D721Med (cell line): ENCODE measurements around the gene AGAP1.

ENCODE experiments used
- DNase-seq: peaks from one replicate; pipeline ENCODE4 v3.0.0; 2011; ENCODE audit warnings: low spot score; ENCODE audit not compliant: insufficient read length
- FAIRE-seq: peaks from 2 replicates; lab custom pipeline; 2011; peaks lifted over from hg19 to GRCh38; lab: Jason Lieb, UNC
- TF ChIP-seq, protein P1 (sequence below): IDR thresholded peaks from 2 replicates; pipeline ENCODE4 v1.5.1; 2012; ENCODE audit warnings: mild to moderate bottlenecking, control low read depth; ENCODE audit not compliant: insufficient read depth; ENCODE audit errors: missing control alignments

The AGAP1 gene

DNA sequence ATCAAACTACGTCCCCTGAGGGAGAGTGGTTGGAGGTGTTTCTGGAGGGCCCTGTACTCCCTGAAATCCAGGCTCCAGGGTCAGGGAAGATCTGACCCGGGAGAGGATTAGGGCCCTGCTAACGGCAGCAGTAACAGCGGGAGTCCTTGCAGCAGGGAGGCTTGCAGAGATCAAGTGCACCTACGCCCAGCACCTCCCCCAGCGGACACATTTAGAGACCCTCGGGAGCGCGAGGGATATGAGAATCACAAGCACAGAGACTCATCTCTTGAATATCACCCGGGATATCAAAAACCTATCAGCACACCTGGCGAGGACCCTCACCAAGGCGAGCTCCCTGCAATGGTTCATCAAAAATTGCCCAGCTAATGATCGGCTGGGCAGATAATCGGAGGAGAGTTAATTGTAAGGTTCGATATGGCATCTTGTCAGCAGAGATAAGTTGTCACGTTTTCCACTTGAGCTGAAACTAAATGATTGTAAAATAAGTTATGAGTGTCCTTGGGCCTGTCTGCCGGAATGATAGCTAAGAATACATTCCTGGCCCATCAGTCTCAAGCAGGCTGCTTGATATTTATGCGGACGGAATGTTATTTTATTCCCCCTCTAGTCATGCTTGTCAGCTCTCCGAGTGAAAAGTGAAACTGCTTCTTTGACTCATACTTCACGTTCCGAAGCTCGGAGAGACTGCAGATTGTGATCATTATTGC lies 464.5 kb downstream of the AGAP1 start:
- DNase-seq (no peak), FAIRE-seq (no peak)
- TF ChIP-seq, protein P1, sequence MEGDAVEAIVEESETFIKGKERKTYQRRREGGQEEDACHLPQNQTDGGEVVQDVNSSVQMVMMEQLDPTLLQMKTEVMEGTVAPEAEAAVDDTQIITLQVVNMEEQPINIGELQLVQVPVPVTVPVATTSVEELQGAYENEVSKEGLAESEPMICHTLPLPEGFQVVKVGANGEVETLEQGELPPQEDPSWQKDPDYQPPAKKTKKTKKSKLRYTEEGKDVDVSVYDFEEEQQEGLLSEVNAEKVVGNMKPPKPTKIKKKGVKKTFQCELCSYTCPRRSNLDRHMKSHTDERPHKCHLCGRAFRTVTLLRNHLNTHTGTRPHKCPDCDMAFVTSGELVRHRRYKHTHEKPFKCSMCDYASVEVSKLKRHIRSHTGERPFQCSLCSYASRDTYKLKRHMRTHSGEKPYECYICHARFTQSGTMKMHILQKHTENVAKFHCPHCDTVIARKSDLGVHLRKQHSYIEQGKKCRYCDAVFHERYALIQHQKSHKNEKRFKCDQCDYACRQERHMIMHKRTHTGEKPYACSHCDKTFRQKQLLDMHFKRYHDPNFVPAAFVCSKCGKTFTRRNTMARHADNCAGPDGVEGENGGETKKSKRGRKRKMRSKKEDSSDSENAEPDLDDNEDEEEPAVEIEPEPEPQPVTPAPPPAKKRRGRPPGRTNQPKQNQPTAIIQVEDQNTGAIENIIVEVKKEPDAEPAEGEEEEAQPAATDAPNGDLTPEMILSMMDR, result no peak

DNA sequence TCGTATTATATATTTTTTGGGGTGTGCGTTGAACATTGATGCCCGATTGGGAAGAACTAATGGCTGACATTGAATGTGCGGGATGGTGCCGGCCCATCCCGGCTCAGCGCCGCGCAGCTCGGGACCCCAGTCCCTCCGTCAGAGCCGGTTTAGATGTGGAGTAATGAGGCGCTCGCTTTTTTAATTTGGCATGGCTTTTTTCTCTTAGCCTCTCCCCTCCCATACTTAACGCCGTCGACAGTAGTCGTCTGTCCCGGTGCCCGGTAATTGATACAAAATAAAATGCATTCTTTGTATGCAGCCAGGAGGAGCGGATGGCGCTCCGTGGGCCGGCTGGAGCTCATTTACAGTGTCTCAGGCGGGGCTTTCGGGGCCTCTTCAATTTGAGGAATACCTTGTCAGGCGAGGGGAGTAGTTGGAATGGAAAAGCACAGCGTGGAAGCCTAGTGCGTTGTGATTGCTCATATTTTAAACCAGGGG lies 465.1 kb downstream of the AGAP1 start:
- TF ChIP-seq, protein P1, result no peak
- DNase-seq, result no peak
- FAIRE-seq, result no peak

DNA sequence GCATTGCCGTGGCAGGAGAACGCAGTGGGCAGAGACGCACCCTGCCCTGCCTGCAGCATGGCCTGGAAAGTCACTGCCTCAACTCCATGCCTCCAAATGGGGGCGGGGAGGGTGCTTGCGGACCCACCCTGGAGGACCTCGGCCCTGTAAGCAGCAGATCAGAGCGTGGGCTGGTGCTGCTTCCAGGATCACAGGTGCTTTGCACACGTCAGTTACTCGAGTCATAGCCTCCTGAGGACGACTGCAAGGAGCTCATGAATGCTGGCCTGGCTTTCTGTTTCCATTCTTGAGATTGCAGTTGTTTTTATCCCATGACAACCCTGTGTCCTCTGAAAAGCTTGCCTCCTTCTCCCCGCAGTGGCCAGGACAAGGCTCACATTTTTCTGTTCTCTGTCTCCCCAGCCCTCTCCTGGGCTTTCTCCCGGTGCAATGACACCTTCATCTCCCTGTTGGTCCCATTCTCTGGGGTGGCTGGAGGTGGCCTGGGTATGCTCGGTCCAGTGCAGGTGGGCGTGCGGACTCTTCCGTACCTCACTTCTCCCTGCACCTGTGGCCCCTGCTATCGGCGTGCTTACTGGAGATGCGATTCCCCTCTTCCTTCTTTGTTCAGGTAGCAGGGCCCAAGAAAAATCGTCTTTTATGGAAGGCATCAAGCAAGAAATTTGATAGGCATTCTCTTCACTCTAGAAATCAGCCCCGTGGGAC lies 466.3 kb downstream of the AGAP1 start:
- no peak for DNase-seq
- TF ChIP-seq, protein P1, result no peak
- no peak for FAIRE-seq

DNA sequence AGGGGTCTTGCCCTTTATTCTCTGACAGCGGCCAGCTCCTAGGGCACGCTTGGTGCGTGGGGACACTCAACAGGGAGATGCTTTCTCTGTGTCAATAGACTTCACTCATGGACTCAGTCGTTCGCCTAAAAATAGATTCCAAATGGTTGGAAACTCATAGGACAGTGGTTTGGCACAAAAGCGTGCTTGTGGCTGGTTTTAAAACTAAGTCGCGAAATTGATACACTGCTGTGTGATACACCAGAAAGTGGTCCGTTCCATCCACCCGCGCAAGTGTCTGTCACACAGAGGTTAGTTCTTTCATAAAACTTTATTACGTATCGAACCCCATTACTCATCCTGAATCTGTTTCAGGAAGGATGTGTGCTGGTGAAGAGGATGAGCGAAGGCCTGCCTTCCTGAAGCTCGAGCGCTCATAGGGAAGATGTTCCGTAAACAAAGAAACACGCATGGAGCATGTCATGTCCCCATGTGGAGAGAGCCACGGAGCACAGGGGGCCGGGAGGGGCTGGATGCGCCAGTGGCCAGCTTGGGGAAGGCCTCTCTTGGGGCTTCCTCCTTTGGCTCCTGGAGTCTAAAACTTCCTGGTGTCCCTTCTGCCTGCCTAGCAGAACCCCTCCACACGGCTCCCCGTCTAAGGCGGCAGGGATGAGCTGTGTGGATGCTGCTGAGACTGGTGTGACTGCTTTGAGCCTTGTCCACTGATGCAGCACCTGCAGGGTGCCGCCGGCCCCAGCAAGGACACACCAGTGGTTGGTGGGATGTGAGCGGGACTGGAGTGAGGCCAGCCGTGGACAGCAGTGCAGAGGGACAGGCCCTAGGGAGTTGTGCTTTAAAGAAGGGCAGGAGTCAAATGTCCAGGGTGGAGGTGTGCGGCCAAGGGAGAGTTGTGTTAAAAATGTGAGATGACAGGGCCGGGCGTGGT lies 467.1 kb downstream of the AGAP1 start:
- FAIRE-seq, result no peak
- TF ChIP-seq, protein P1, result no peak
- DNase-seq, result no peak

DNA sequence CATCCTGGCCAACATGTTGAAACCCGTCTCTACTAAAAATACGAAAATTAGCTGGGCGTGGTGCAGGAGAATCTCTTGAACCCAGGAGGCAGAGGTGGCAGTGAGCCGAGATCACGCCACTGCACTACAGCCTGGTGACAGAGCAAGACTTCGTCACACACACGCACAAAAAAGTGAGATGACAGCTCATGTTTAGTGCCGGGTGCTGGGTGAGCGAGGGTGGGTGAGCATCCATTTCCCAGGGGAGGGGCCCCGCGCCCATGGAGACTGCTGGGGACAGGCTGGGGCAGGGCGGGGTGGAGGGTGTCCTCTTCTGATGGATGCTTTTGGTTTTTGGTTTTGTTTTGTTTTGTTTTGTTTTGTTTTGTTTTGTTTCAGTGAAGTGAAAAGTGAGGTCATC lies 467.9 kb downstream of the AGAP1 start:
- DNase-seq (no peak), FAIRE-seq (no peak)
- TF ChIP-seq, protein P1, result no peak

DNA sequence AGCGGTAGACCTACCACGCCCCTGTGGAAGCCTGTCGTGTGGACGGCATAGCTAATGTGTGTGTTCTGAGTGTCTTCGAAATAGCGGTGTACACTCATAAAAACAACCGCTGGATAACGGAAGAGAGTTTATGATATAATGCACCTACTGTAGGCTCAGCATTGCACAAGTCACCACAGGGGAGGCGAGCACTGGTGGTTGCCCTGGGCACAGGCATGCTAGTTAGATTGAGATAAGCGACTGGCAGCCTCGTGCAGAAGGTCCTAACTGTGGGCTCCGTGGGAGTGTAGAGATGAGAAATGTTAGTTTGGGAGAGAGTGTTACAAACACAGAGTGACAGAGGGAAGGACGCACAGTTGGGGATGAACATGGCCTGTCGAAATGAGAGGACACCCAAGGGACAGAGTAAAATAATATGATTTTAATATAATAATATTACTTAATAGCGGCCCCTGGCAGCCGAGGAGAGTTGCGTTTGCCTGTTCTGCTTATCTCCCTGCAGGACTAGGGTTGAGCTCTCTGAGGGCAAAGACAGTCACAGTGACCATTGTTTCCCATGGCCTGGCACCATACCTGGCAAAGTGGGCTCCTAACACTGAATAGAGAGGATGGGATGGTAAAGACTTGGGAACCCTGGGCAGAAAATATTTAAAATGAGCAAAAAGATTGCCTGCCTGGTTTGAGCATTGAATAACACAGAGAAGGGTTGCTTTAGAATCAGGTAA lies 470.2 kb downstream of the AGAP1 start:
- FAIRE-seq, result no peak
- TF ChIP-seq, protein P1, result no peak
- DNase-seq, result no peak
